GM06990 (cell line): Measurements from ENCODE around the gene HIC2.
"Not testable (repeated sequence)": the region's sequence is repeated elsewhere in the genome, so short reads cannot be mapped to it uniquely, and the experiment has no call there.

Experiments used
- DNase-seq: peaks from one replicate; pipeline ENCODE4 v3.0.0-alpha.2; 2011; ENCODE audit not compliant: insufficient read length; ENCODE audit errors: extremely low read depth
- H3K27me3 ChIP-seq: replicated peaks from 2 replicates; pipeline ENCODE4 v1.6.0; 2011; ENCODE audit warnings: low read length; ENCODE audit not compliant: control insufficient read depth, insufficient read depth
- H3K36me3 ChIP-seq: 2 replicates; pipeline ENCODE4 v1.5.1; 2011; ENCODE audit warnings: low read length; ENCODE audit not compliant: control insufficient read depth, insufficient read depth
- H3K4me3 ChIP-seq: replicated peaks from 2 replicates; pipeline ENCODE4 v1.5.1; 2011; ENCODE audit warnings: low read depth, mild to moderate bottlenecking, control low read depth, low read length

HIC2 gene

DNA sequence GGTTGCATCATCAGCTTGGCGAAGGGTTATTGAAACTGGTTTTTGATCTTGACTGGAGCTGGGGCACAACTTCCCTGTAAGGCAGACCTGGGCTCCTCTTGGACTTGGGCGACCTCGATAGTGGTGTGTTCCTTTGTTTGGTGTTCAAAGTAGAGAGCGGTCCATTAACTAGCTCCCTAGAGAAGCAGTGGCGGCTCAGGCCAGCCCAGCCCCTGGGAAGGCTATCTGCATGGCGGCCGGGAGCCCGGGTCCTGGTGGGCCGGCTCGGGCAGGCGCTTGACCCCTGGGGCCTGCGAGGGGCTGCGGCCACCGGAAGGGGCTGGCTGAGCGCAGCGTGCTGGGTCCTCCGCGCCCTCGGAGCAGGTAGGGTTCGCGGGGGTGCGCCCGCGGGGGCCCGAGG is 796 bp upstream of the HIC2 start:
- not testable (repeated sequence) for DNase-seq, H3K36me3 ChIP-seq, H3K4me3 ChIP-seq, H3K27me3 ChIP-seq

GRCh38 chr22:21417853-21418252 is 682 bp downstream of the HIC2 start:
- H3K4me3 ChIP-seq = peak overlapping the region; percentile 50
- H3K27me3 ChIP-seq, DNase-seq, H3K36me3 ChIP-seq: not testable (repeated sequence)

GRCh38 chr22:21418974-21419638 is 1.9 kb downstream of the HIC2 start:
- DNase-seq, H3K4me3 ChIP-seq, H3K36me3 ChIP-seq, H3K27me3 ChIP-seq: not testable (repeated sequence)

DNA sequence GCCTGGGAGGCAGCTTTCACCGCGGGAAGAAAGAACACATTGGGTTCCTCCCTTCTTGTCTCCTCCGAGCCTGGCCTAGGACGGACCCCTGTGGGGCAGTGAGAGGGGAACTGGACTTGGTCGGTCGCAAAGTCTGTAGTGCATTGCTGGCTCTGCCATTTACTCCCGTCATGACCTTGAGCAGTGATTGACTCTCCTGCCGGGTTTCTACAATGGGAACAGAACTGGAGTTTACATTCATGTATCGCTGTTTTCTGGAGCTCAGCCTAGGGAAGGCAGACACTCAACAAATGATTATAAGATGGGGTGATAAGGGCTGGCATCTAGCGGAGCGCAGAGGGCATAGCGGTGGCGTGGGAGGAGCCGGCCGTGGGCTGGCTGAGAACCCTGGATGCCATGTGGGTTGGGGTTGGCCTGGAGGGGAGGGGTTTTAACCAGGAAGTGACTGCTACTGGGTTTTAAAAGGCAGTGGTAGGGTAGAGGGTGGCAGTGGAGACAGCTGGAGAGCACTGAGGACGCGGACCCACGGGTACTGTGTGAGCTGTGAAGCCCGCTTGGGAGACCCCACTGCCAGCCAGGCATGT is 3.1 kb downstream of the HIC2 start:
- not testable (repeated sequence) for DNase-seq, H3K27me3 ChIP-seq, H3K36me3 ChIP-seq, H3K4me3 ChIP-seq

DNA sequence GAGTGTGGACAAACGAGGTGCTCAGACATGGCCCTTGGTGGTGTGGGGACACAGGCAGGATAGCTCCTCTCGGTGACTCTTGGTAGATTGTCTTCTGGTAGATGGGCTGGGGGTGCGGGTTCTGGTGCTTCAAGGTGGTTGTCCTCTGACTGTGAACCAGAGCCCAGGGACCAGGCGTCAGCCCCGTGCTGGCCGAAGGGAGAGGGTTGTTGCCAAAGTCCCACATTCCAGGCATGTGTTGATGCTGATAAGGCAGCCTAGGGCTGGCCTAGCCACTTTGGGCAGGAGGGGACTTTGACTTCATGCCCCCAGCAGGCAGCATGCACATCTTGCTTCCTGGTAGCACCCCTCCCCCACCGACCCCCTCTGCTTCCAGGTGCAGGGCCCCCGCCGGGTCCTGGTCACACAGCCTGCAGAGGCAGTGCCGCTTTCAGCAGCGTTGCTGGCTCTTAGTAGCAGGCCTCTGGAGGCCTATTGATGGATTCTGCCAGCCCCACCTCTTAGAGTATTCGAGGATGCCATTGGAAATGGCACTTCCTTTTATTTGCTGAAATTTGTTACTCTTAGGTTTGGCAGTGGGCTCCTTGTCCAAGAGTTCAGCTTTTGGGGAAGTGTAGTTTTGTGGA is 7.0 kb downstream of the HIC2 start:
- H3K27me3 ChIP-seq, H3K4me3 ChIP-seq, H3K36me3 ChIP-seq, DNase-seq: not testable (repeated sequence)

- DNase-seq, H3K36me3 ChIP-seq: not testable (repeated sequence)
These were observed 17.4 kb downstream of the HIC2 start for GRCh38 chr22:21434378-21435233.

DNA sequence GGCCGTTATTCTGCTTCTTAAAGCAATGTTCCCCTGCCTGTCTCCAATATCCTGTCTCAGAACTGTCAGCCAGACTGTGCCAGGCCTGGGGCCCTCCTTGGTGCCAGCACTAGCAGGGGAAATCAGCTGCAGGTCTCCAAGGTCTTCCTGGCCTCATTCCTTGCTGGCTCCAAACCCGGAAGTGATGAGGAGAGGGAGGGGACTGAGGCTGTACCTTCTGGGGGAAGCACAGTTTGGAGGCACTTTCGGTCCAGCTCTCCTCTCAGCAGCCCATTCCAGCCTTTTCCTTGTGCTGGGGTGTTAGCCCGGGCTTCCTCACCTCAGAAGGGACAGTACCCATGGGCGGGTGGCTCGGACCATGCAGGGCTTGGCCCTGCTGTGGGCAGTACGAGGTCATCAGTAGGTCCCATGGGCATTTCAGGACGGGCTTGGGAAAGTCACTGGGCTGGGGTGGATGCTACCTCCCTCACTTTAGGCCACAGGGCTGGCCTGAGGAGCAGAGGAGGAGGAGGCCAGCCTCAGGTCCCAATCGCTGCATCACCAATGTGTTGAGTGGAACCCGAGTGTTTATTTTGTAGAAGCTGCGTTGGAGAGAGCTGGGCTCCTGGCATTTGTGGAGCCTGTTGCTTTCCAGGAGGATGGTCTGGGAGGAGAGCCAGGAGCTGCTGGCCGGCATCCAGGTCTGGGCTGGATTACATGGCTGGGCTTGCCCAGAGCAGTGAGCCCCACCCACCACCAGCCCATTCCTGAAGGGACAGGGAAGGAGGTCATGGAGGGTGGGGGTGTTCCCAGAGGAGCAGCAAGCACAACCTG is 19.0 kb downstream of the HIC2 start:
- H3K36me3 ChIP-seq, H3K4me3 ChIP-seq, H3K27me3 ChIP-seq, DNase-seq: not testable (repeated sequence)

More at GRCh38 chr22:21434378-21435233, 17.4 kb downstream of the HIC2 start:
- not testable (repeated sequence) for H3K4me3 ChIP-seq, H3K27me3 ChIP-seq

DNA sequence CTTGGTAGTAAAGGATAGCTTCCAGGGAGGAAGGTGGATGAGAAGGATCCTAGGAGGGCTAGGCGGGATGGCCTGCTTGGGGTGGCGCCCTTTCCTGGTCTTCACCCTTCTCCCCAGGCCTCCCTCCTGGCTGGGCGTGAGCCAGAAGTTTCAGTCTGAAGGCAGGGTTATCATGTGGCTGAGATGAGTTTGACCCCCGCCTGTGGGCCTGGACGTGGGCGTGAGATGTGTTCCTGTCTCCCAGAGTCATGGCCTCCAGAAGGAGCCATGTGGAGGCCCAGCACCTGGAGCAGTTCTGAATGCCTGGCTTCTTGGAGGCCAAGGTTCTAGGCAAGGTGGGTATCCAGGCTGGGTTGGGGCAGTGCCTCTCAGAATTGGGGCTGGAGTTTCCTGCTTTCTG is 20.8 kb downstream of the HIC2 start:
- not testable (repeated sequence) for H3K4me3 ChIP-seq, H3K36me3 ChIP-seq, DNase-seq, H3K27me3 ChIP-seq

GRCh38 chr22:21440018-21440636 is 23.0 kb downstream of the HIC2 start:
- H3K4me3 ChIP-seq, H3K27me3 ChIP-seq, H3K36me3 ChIP-seq, DNase-seq: not testable (repeated sequence)

- H3K36me3 ChIP-seq, H3K27me3 ChIP-seq, H3K4me3 ChIP-seq, DNase-seq: not testable (repeated sequence)
These were observed 23.5 kb downstream of the HIC2 start for GRCh38 chr22:21440676-21441075.

GRCh38 chr22:21441170-21441569 is 24.0 kb downstream of the HIC2 start:
- H3K4me3 ChIP-seq, H3K27me3 ChIP-seq, H3K36me3 ChIP-seq, DNase-seq: not testable (repeated sequence)

DNA sequence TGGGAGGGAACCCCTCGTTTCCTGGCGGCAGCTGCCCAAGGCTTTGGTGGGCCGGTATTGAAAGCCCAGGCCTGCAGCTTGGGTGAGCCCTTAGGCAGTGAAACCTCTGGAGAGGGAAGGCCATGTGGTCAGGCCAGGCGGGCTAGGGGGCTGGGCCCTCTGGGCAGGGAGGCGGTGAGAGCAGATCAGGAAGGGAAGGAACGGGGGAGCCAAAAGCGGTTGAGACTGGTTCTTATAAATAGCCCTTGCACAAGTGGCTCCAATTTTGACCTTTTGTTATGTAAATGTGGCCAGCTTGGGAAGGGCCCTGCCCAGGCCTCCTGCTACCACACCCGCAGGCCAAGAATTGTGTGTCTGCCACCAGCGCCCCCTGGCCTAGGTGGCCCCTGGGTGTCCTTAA is 25.0 kb downstream of the HIC2 start:
- peaks cover 11% of the 10 kb centered on the region for H3K36me3 ChIP-seq
- not testable (repeated sequence) for H3K4me3 ChIP-seq, DNase-seq, H3K27me3 ChIP-seq

GRCh38 chr22:21442646-21443045 is 25.5 kb downstream of the HIC2 start:
- H3K36me3 ChIP-seq = peaks cover 11% of the 10 kb centered on the region
- H3K27me3 ChIP-seq, H3K4me3 ChIP-seq, DNase-seq: not testable (repeated sequence)
